Adrenal gland (tissue), 12 donors: ENCODE measurements around the gene MRPL54. TPM values are rescaled to one million over a fixed set of nuclear protein-coding genes. Genes with fewer than 3 reads are reported as not detected.

Experiments used
- DNase-seq, 7 donors: peaks; one replicate each; pipeline ENCODE4 v3.0.0-alpha.2; 2019 to 2020
- H3K27ac ChIP-seq, 5 donors: fragments of 200-600 bp; sonication (generic) in 4 of 5; 1 replicate in 3 of 5; 2 replicates in 2 of 5; pipeline versions ENCODE4 v1.5.1 to v1.8.0; 2016 to 2020; ENCODE audit warnings: mild to moderate bottlenecking in 1 of 5
- H3K27me3 ChIP-seq: fragments of 200-600 bp; 2 replicates; pipeline ENCODE4 v1.8.0; 2021
- H3K36me3 ChIP-seq, 2 donors: fragments of 200-600 bp; replicated peaks in 1 of 2; 1 replicate in 1 of 2; 2 replicates in 1 of 2; pipeline versions ENCODE4 v1.5.1 to v1.8.0; 2018 to 2022
- H3K4me1 ChIP-seq, 2 donors: fragments of 200-600 bp; replicated peaks in 1 of 2; 1 replicate in 1 of 2; 2 replicates in 1 of 2; pipeline versions ENCODE4 v1.5.1 to v1.8.0; 2018 to 2021
- H3K4me3 ChIP-seq, 4 donors: fragments of 200-600 bp; sonication (generic) in 3 of 4; one replicate each; pipeline ENCODE4 v1.5.1; 2016 to 2018
- H3K9me3 ChIP-seq, 3 donors: fragments of 200-600 bp; sonication (generic) in 1 of 3; replicated peaks in 1 of 3; 1 replicate in 2 of 3; 2 replicates in 1 of 3; pipeline versions ENCODE4 v1.5.1 to v1.8.0; 2016 to 2021
- CTCF ChIP-seq, 6 experiments: fragments of 450-650 bp in 4 of 6; fragments of 200-600 bp in 2 of 6; sonication (generic) in 1 of 6; IDR thresholded peaks; 1 replicate in 5 of 6; 2 replicates in 1 of 6; pipeline versions ENCODE4 v1.5.1 to v1.8.0; 2016 to 2021; ENCODE audit warnings: antibody characterized with exemption in 6 of 6, mild to moderate bottlenecking in 2 of 6, moderate library complexity in 1 of 6
- POLR2A ChIP-seq, 2 donors: fragments of 450-650 bp; IDR thresholded peaks; one replicate each; pipeline ENCODE4 v1.6.1; 2017; ENCODE audit warnings: antibody characterized with exemption in 2 of 2, mild to moderate bottlenecking in 2 of 2, moderate library complexity in 1 of 2
- WGBS, 4 donors: extraction: QIAGEN DNeasy Blood & Tissue Kit in 2 of 4; methylation state at CpG; one replicate each; pipeline versions ENCODE4 v1.1.5 to v1.1.7; 2013 to 2017; 5-methylcytosine and 5-hydroxymethylcytosine counted together
- intact Hi-C, 2 donors: fragments of 100-400 bp; cut with DNase I; formaldehyde crosslinking; loops; one replicate each; pipeline versions ENCODE4 v1.14.1 to v1.15.0; 2022 to 2023
- polyA plus RNA-seq, 3 donors: library from polyadenylated mRNA; stranded (reverse); fragments of 200-250 nt in 2 of 3; fragments of 350-450 nt in 1 of 3; fragmentation: Illumina TruSeq in 1 of 3; extraction: RNeasy Lipid Tissue Mini Kit (QIAGEN cat#74804) in 1 of 3; gene quantifications; one replicate each; pipeline ENCODE4 v1.2.3, GENCODE V29; 2013 to 2014
- total RNA-seq, 9 donors: library from RNA; depleted of rRNA in 4 of 9; stranded (reverse); fragments of >200 nt in 4 of 9; fragments of 120-200 nt in 1 of 9; fragmentation: NEBNext Ultra II Directional in 1 of 9; extraction: Animal tissue kit (Norgen Biotek cat#: 25700) in 1 of 9; gene quantifications; one replicate each; pipeline versions ENCODE4 v1.1.0 to v1.2.4, GENCODE V29; 2013 to 2023
- donor health status: healthy with polysubstance abuse.
- donor health status: Bipolar disorder and iron deficiency.
- donor health status: DM: yes; HTN: yes; CAD: no.
- donor health status: DM: no; HTN: no; CAD: no.
- donor health status: DM: no; HTN: no; CAD: no.
- donor health status: DM: yes; HTN: yes; CAD: no.

The MRPL54 gene
- total and polyA plus RNA-seq, 12 donors: 60.2 to 229 (median 107) TPM

- intact Hi-C loops: no loop called here
- TF ChIP-seq CTCF (IDR thresholded peaks at IDR 0.05): no peak
- no peak for TF ChIP-seq POLR2A (IDR thresholded peaks at IDR 0.05)
- DNase-seq: no peak
- no peak overlapping the region for H3K4me3 ChIP-seq
- no peaks in the 10 kb centered on the region for H3K27me3 ChIP-seq
- WGBS, 4 donors: 91 to 93% (median 91%) methylated on average over 2 of the region's 2 CpGs
- no peaks in the 10 kb centered on the region for H3K4me1 ChIP-seq
- no peaks in the 10 kb centered on the region for H3K9me3 ChIP-seq
- no peak overlapping the region for H3K27ac ChIP-seq
- no peaks in the 10 kb centered on the region for H3K36me3 ChIP-seq
These were observed 19.0 kb upstream of the MRPL54 start for GRCh38 chr19:3743486-3743885.

GRCh38 chr19:3745363-3746045 is 17.0 kb upstream of the MRPL54 start:
- intact Hi-C loops: no loop called here
- Histone ChIP-seq H3K27ac (no peak overlapping the region), H3K27me3 (no peaks in the 10 kb centered on the region), H3K9me3 (no peaks in the 10 kb centered on the region), H3K4me1 (no peaks in the 10 kb centered on the region), H3K36me3 (peaks cover 0 to 9% of the 10 kb centered on the region in 2 donors), H3K4me3 (no peak overlapping the region)
- 58 to 71% (median 65%) methylated on average over 2 to 8 of the region's 8 CpGs for WGBS, 4 donors
- TF ChIP-seq CTCF (IDR thresholded peaks at IDR 0.05) (no peak), POLR2A (IDR thresholded peaks at IDR 0.05) (no peak)
- no peak for DNase-seq

- Histone ChIP-seq H3K4me3 (no peak overlapping the region), H3K4me1 (no peaks in the 10 kb centered on the region), H3K27ac (no peak overlapping the region), H3K9me3 (no peaks in the 10 kb centered on the region), H3K36me3 (peaks cover 0 to 16% of the 10 kb centered on the region in 2 donors), H3K27me3 (no peaks in the 10 kb centered on the region)
- no peak for DNase-seq
- WGBS, 4 donors: 45 to 66% (median 61%) methylated on average over 19 to 31 of the region's 31 CpGs
- TF ChIP-seq CTCF (IDR thresholded peaks at IDR 0.05) (no peak), POLR2A (IDR thresholded peaks at IDR 0.05) (no peak)
- intact Hi-C loops: no loop called here
These were observed 16.0 kb upstream of the MRPL54 start for GRCh38 chr19:3746371-3747056.

GRCh38 chr19:3748965-3749364 is 13.5 kb upstream of the MRPL54 start:
- 77 to 93% (median 82%) methylated on average over 8 of the region's 8 CpGs for WGBS, 4 donors
- intact Hi-C loops: no loop called here
- TF ChIP-seq POLR2A (IDR thresholded peaks at IDR 0.05) (no peak), CTCF (IDR thresholded peaks at IDR 0.05) (no peak)
- no peaks in the 10 kb centered on the region for H3K4me1 ChIP-seq
- H3K27me3 ChIP-seq: no peaks in the 10 kb centered on the region
- H3K36me3 ChIP-seq: peaks cover 0 to 40% of the 10 kb centered on the region in 2 donors
- no peak overlapping the region for H3K27ac ChIP-seq
- DNase-seq: no peak
- H3K4me3 ChIP-seq: no peak overlapping the region
- H3K9me3 ChIP-seq: no peaks in the 10 kb centered on the region
